Esophagus muscularis mucosa (tissue), 4 donors: ENCODE results near the gene KCNB1.
A peak's percentile ranks its signal among the peaks of the same experiment; 100 is the strongest.

Source experiments
- CTCF ChIP-seq, 3 experiments: fragments of 200-600 bp in 2 of 3; fragments of 450-650 bp in 1 of 3; sonication (generic) in 2 of 3; IDR thresholded peaks; one replicate each; pipeline ENCODE4 v1.5.1; 2017 to 2019; ENCODE audit warnings: antibody characterized with exemption in 3 of 3, mild to moderate bottlenecking in 2 of 3, moderate library complexity in 1 of 3
- EP300 ChIP-seq: sonication (generic); formaldehyde crosslinking; IDR thresholded peaks from one replicate; pipeline ENCODE4 v1.6.1; 2017; ENCODE audit warnings: antibody characterized with exemption
- POLR2AphosphoS5 ChIP-seq, 2 donors: sonication (generic); formaldehyde crosslinking; IDR thresholded peaks; one replicate each; pipeline ENCODE4 v1.6.1; 2017; ENCODE audit warnings: antibody characterized with exemption in 2 of 2

GRCh38 chr20:49326026-49326425, 156.4 kb downstream of the KCNB1 start:
- TF ChIP-seq CTCF (IDR thresholded peaks at IDR 0.05) (no peak), EP300 (no peak), POLR2AphosphoS5 (IDR thresholded peaks at IDR 0.05) (peak in 1 of 2 donors; percentile 40)
